NCI-H2081 treated with DMSO at 0.1 percent for 48 hours (cell line): ENCODE data around the gene POLR1A.

Source experiments
- DNase-seq: peaks from one replicate; lab custom pipeline; 2025; lab: John Stamatoyannopoulos, UW

Gene POLR1A

GRCh38 chr2:86021396-86022378, 84.0 kb downstream of the POLR1A start:
- no peak for DNase-seq

- no peak for DNase-seq
Observed at GRCh38 chr2:86020984-86021383, 84.7 kb downstream of the POLR1A start.

GRCh38 chr2:86019121-86019520, 86.6 kb downstream of the POLR1A start:
- no peak for DNase-seq

- DNase-seq = no peak
Observed at GRCh38 chr2:86017901-86018896, 87.5 kb downstream of the POLR1A start.

- no peak for DNase-seq
Observed at GRCh38 chr2:86016581-86016980, 89.1 kb downstream of the POLR1A start.

GRCh38 chr2:86015699-86016098, 90.0 kb downstream of the POLR1A start:
- DNase-seq = no peak

GRCh38 chr2:86015006-86015405, 90.7 kb downstream of the POLR1A start:
- no peak for DNase-seq

GRCh38 chr2:86014493-86014892, 91.2 kb downstream of the POLR1A start:
- no peak for DNase-seq

- no peak for DNase-seq
Observed at GRCh38 chr2:86012007-86012712, 93.5 kb downstream of the POLR1A start.

- no peak for DNase-seq
Observed at GRCh38 chr2:86011449-86011941, 94.2 kb downstream of the POLR1A start.

GRCh38 chr2:86010083-86010482, 95.6 kb downstream of the POLR1A start:
- DNase-seq = no peak

GRCh38 chr2:86006524-86006923, 99.2 kb downstream of the POLR1A start:
- no peak for DNase-seq

- no peak for DNase-seq
Observed at GRCh38 chr2:86003967-86004366, 101.7 kb downstream of the POLR1A start.

- no peak for DNase-seq
Observed at GRCh38 chr2:86003104-86003503, 102.6 kb downstream of the POLR1A start.

GRCh38 chr2:86002375-86002774, 103.3 kb downstream of the POLR1A start:
- no peak for DNase-seq

- DNase-seq = no peak
Observed at GRCh38 chr2:86001326-86001725, 104.4 kb downstream of the POLR1A start.

- no peak for DNase-seq
Observed at GRCh38 chr2:86000938-86001312, 104.8 kb downstream of the POLR1A start.

- no peak for DNase-seq
Observed at GRCh38 chr2:86000131-86000937, 105.4 kb downstream of the POLR1A start.

GRCh38 chr2:85999061-85999831, 106.4 kb downstream of the POLR1A start:
- DNase-seq = no peak
